ENCODE measurements around the gene IPCEF1. TPM values are rescaled to one million over a fixed set of nuclear protein-coding genes. Genes with fewer than 3 reads are reported as not detected.

The IPCEF1 gene
- polyA plus RNA-seq, 1 donor from 2014 or later: 2.1 TPM

DNA sequence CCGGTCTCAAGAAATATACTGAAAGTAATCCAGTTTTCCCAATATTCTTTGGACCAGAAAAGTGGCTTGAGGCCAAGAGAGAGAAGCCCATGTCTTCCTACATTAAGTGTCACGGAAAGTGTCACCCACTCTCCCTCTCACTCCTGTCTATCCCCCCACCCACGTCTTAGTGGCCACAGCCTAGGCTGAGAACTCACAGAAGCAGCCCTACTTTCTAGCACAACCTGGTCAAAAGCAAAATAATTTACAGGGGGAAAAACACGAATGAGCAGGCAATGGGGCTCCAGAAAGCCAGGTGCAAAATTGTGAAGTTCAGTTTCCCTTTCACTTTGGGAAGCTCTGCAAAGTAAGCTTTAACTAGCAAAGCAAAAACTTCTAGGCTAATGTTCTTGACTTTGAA lies 199.5 kb downstream of the IPCEF1 start:
- H3K36me3 Mint-ChIP-seq: no peaks in the 10 kb centered on the region
- peaks cover 13 to 23% (median 21%) of the 10 kb centered on the region in 3 donors for H3K4me1 Mint-ChIP-seq
- no peak overlapping the region for H3K27ac Mint-ChIP-seq
- peak overlapping the region; percentile 30 to 87 (median 70) for H3K4me3 Mint-ChIP-seq
- H3K27me3 Mint-ChIP-seq: no peaks in the 10 kb centered on the region
- H3K9me3 Mint-ChIP-seq: no peaks in the 10 kb centered on the region

DNA sequence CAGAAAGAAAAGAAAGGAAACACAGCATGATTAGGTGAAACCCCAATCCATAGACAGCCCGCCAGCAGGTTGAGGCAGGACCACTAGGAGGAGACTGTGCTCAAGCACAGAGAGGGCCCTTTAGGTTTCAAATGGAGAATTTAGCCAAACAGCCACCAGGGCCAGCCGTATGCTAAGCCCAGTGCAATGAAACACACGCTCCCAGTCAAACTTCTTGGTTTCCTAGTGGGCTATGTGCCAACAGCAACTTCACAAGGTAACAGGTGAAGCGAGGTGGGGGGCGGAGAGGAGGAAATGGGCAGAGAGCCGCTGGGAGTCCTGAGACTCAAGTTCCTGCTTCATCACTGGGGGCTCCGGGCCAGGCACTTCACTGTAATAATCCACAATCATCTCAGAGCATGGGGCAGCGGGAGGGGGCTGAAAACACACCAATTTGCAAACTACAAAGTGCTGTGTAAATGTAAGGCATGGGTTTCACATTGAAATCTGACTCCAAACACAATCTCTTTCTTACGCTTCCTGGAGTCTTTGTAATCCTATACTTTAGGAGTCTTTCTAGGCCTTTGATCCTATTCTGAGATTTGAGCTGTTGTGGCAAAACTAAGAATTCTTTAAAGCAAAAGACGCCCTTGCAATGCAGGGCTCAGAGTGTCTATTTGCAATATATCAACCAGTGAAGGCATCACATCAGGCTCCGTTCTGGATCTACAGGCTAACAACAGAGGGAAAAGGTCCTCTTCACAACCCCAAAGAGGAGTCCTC lies 200.3 kb downstream of the IPCEF1 start:
- peaks cover 13 to 23% (median 21%) of the 10 kb centered on the region in 3 donors for H3K4me1 Mint-ChIP-seq
- no peaks in the 10 kb centered on the region for H3K9me3 Mint-ChIP-seq

DNA sequence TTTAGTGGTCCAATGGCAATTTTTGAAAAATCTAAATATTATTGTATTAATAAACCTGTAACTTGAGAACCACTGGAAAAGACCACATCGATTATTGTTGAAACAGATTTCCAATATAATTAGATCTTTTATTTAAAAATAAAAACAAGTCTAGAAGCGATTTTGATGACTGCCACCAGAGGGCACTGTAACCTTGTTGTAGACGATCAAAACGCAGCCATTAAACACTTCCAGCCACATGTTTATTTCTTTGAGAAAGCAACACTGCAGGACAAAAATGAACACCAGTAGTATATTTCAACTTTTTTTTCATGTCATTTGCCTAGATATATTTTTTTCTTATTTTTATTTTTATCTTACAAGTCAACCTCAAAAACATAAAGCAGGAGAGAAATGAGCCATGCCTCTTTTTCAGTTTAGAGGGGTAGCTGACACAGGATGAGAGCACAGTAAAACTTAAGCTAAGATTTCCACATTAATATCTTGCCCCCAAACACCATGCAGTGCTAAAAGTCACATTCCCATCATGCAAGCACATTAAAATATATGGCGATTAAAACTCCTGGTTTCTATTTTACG lies 202.1 kb downstream of the IPCEF1 start:
- Mint-ChIP-seq H3K4me3 (no peak overlapping the region), H3K27me3 (peaks cover 3% of the 10 kb centered on the region), H3K4me1 (peaks cover 12 to 23% (median 21%) of the 10 kb centered on the region in 3 donors), H3K36me3 (no peaks in the 10 kb centered on the region), H3K9me3 (peaks cover 0 to 3% (median 0%) of the 10 kb centered on the region in 3 donors), H3K27ac (no peak overlapping the region)

More for the DNA sequence above, 200.3 kb downstream of the IPCEF1 start:
- H3K27me3 Mint-ChIP-seq: no peaks in the 10 kb centered on the region
- peak overlapping the region in 1 of 3 donors; percentile 34 for H3K27ac Mint-ChIP-seq
- no peaks in the 10 kb centered on the region for H3K36me3 Mint-ChIP-seq
- peak overlapping the region in 3 of 4 donors; percentile 30 to 68 (median 39) for H3K4me3 Mint-ChIP-seq

DNA sequence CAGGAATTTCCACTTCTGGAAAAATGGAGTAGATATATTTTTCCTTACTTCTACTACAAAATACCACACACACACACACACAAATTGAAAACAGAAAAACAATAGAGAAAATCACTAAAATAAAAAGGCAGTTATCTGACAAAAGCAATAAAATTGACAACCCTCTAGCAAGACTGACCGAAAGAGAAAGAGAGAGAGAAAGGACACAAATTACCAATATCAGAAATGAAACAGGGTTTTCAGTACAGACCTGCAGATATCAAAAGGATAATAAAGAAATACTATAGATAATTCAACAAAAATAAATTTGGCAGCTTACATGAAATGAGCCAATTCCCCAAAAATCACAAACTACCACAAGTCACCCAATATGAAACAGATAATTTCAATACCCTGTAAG lies 212.8 kb downstream of the IPCEF1 start:
- Mint-ChIP-seq H3K4me1 (no peaks in the 10 kb centered on the region), H3K36me3 (peaks cover 2% of the 10 kb centered on the region), H3K4me3 (no peak overlapping the region), H3K27ac (no peak overlapping the region), H3K27me3 (peaks cover 1% of the 10 kb centered on the region), H3K9me3 (no peaks in the 10 kb centered on the region)

DNA sequence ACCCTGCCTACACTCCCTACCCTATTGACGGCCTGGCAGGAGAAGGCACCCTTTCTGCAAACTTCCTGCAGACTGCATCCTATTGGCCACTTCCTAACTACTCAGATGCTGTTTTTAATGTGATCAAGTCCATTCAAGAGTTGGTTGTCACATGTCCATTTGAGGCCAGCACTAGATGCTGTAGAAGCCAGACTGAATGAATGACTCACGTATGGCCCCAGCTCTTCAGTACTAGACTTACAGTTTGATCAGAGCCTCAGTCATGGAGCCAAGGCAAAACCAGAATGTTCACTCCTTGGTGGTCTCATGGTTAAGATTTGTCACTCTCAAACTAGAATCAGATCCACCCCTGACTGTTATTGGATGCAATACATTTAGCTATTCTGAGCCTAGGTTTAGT lies 215.9 kb downstream of the IPCEF1 start:
- H3K4me1 Mint-ChIP-seq: no peaks in the 10 kb centered on the region
- no peaks in the 10 kb centered on the region for H3K36me3 Mint-ChIP-seq
- no peak overlapping the region for H3K27ac Mint-ChIP-seq
- H3K27me3 Mint-ChIP-seq: peaks cover 2% of the 10 kb centered on the region
- no peak overlapping the region for H3K4me3 Mint-ChIP-seq
- H3K9me3 Mint-ChIP-seq: no peaks in the 10 kb centered on the region

DNA sequence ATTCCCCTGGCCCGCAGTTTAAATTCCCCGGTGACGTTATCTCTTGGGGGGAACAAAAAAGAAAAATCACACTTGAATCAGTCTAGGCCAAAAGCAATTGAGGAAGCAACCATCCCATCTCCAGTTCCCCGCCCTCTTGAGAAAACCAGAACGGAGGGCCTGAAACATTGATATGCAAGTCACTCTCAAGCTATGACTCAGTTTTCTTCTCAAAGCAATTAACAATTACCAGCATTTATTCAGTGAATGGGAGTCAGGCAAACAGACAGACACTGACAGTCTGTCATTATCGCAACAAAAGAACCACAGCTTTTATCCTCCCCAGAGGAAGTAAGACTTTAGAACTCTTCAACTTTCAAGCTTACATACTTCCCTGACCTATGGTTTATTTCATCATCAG lies 216.7 kb downstream of the IPCEF1 start:
- no peak overlapping the region for H3K4me3 Mint-ChIP-seq
- no peaks in the 10 kb centered on the region for H3K4me1 Mint-ChIP-seq
- H3K27ac Mint-ChIP-seq: no peak overlapping the region
- no peaks in the 10 kb centered on the region for H3K36me3 Mint-ChIP-seq
- H3K27me3 Mint-ChIP-seq: peaks cover 2% of the 10 kb centered on the region
- no peaks in the 10 kb centered on the region for H3K9me3 Mint-ChIP-seq

DNA sequence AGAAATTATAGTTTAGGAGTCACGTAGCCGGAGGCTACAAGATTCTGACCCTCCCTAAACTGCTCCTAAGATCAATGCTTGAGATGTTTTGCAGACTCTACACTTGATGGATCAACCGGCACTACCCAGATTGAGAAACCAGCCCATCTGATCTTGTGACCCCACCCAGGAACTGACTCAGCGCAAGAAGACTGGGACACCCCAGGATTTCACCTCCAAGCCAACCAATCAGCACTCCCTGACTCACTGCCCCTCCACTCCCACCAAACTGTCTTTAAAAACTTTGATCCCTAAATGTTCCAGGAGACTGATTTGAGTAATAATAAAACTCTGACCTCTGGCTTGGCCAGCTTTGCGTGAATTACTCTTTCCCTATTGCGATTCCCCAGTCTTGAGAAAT lies 217.8 kb downstream of the IPCEF1 start:
- no peak overlapping the region for H3K27ac Mint-ChIP-seq
- peaks cover 4% of the 10 kb centered on the region for H3K27me3 Mint-ChIP-seq
- H3K4me3 Mint-ChIP-seq: no peak overlapping the region
- H3K9me3 Mint-ChIP-seq: no peaks in the 10 kb centered on the region
- no peaks in the 10 kb centered on the region for H3K36me3 Mint-ChIP-seq
- H3K4me1 Mint-ChIP-seq: no peaks in the 10 kb centered on the region

DNA sequence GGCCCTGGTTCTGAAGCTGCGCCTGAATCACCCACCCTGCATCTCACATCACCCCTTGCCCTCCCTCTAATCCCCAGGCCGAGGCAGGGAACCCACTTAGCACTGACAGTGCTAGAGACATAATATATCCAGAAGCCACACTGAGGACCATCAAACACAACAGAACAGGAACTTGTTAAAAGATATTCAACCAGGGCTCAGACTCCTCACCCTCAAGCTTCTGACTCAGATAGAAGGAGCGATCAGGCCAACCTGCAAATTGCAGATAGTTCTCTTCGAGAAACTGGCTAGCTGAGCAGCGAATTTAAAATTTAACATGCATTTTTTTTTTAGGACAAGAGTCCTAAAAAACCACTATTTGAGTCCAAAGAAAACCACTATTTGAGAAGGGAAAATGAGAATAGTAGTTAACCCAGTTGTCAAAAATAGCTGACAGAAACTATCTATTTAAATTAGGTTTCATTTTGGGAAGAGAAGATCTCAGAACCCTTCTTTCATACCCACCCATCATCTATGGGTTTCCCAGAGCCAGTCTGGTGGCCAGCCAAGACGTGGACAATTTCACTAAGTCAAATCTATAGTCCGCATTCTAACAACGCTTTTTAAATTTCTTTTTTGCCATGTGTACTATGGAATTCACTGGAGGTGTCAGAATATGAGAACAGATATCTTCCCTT lies 222.0 kb downstream of the IPCEF1 start:
- Mint-ChIP-seq H3K27me3 (peaks cover 6% of the 10 kb centered on the region), H3K36me3 (no peaks in the 10 kb centered on the region), H3K4me3 (no peak overlapping the region), H3K27ac (no peak overlapping the region), H3K4me1 (no peaks in the 10 kb centered on the region), H3K9me3 (no peaks in the 10 kb centered on the region)

DNA sequence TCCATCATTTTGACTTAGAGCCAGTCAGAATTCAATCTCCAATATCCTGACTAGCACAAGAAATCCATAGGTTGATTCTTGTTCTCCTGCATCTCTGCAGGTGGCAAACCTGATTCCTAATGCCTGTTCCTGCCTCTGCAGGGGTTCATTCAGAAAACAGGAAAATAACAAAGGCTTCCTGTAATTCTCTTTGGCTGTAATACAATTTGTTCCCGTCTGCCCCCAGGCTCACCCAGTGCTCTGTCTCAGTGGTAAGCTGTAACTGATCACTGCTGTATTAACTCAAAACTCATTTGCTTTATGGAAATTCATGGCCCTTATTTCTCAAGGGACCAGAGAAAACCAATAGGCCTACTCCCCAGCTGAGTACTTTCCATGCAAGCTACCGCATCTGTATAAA lies 228.9 kb downstream of the IPCEF1 start:
- Mint-ChIP-seq H3K4me1 (peaks cover 0 to 2% (median 0%) of the 10 kb centered on the region in 3 donors), H3K27ac (peak overlapping the region in 1 of 3 donors; percentile 74), H3K36me3 (no peaks in the 10 kb centered on the region), H3K9me3 (peaks cover 0 to 3% (median 0%) of the 10 kb centered on the region in 3 donors), H3K4me3 (no peak overlapping the region), H3K27me3 (peaks cover 4% of the 10 kb centered on the region)

DNA sequence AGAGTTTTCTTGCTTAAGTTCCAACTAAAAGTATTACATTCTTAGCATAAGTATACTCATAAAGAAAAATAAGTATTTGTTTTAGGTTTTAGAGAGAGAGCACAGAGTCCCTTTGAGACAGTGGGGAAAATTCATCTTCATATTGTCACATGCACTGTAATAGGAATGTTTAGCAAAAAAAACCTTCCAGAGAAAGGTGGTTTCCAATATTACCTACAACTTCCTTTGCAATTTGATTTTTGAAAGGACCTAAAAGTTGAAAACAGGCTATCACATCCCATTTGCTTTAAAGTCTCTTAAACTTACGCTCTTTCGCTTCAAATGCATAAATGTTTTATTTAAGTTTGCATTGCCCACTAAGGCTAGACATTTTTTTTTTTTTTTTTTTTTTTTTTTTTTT lies 231.2 kb downstream of the IPCEF1 start:
- Mint-ChIP-seq H3K27me3 (peaks cover 2% of the 10 kb centered on the region), H3K36me3 (no peaks in the 10 kb centered on the region), H3K27ac (no peak overlapping the region), H3K4me1 (peaks cover 0 to 2% (median 0%) of the 10 kb centered on the region in 3 donors), H3K4me3 (no peak overlapping the region), H3K9me3 (peaks cover 0 to 3% (median 0%) of the 10 kb centered on the region in 3 donors)

DNA sequence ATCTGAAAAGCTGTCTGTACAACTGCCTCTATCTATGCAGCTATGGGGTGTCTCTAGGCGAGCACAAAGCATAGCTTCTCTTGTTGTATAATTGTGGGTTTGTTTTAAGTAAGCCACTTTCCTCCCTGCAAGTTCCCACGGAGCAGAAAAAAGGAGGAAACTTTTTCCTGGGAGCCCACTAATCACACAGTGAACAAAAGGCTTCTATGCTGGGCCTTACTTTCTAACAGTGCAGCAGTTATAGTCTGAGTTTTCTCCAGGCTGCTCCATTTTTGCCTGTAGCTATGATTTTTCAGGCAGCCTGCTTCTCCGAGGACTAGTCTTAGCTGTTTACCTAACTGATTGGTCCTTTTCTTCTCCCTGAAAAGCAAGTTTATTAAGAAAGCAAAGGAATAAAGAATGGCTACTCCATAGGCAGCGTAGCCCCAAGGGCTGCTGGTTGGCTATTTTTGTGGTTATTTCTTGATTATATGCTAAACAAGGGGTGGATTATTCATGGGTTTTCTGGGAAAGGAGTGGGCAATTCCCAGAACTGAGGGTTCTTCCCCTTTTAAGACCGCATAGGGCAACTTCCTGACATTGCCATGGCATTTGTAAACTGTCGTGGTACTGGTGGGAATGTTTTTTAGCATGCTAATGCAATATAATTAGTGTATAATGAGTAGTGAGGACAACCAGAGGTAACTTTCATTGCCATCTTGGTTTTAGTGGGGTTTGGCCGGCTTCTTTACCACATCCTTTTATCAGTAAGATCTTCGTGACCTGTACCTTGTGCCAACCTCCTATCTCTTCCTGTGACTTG lies 233.2 kb downstream of the IPCEF1 start:
- peaks cover 2% of the 10 kb centered on the region for H3K27me3 Mint-ChIP-seq
- H3K4me1 Mint-ChIP-seq: peaks cover 0 to 2% (median 0%) of the 10 kb centered on the region in 3 donors
- H3K9me3 Mint-ChIP-seq: peaks cover 0 to 3% (median 0%) of the 10 kb centered on the region in 3 donors
- no peak overlapping the region for H3K4me3 Mint-ChIP-seq
- H3K27ac Mint-ChIP-seq: no peak overlapping the region
- no peaks in the 10 kb centered on the region for H3K36me3 Mint-ChIP-seq

DNA sequence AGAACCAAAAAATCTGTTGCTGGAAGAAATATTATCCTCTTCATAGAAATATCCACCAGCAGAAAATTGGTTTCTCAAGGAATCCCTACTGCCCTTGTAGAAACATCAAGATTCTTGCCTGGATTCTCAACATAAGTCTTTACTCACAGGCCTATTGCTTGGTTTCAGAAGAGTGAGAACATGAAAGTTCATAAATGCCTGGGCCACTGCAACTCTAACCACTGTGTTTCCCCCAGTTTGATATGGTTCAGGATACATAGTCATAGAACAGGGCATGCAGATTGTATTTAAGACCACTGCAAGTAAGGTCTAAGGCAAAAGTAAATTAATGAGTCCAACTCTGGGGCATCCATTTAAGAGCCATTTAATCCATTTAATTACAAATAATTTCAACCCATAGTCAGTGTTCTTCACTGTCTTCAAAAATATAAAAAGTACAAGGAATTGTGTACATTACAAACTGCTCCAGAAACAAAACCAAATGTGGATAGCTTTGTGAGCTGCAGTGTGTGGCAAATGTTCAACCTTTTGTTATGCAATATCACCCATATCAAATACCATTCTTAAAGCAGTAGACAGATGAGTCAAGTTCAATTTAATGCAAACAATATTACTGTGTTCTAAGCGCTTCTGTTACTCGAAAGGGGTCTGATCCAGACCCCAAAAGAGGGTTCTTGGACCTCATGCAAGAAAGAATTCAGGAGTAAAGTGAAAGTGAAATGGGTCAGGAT lies 234.2 kb downstream of the IPCEF1 start:
- Mint-ChIP-seq H3K4me1 (peaks cover 0 to 2% (median 0%) of the 10 kb centered on the region in 3 donors), H3K4me3 (no peak overlapping the region), H3K27me3 (no peaks in the 10 kb centered on the region), H3K36me3 (no peaks in the 10 kb centered on the region), H3K9me3 (peaks cover 0 to 3% (median 0%) of the 10 kb centered on the region in 3 donors), H3K27ac (no peak overlapping the region)

DNA sequence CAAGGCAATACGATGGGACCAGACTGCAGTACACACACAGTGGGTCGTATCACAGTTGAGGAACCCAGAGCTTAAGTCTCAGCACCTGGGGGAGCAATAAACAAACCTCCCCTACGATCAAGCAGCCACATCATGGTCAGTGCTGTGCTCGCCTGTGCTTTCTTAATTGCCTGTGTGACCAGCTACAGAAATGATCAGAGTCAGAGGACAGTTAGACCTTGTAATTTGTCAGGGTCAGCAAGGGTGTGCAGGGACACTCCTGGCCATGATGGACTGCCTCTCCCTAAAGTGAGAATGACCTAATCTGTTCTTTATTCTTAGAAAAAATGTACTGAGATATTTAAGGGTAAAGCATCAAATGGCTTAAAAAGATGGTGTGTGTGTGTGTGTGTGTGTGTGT lies 239.1 kb downstream of the IPCEF1 start:
- Mint-ChIP-seq H3K27me3 (peaks cover 3% of the 10 kb centered on the region), H3K27ac (no peak overlapping the region), H3K36me3 (no peaks in the 10 kb centered on the region), H3K4me1 (no peaks in the 10 kb centered on the region), H3K4me3 (no peak overlapping the region), H3K9me3 (no peaks in the 10 kb centered on the region)

DNA sequence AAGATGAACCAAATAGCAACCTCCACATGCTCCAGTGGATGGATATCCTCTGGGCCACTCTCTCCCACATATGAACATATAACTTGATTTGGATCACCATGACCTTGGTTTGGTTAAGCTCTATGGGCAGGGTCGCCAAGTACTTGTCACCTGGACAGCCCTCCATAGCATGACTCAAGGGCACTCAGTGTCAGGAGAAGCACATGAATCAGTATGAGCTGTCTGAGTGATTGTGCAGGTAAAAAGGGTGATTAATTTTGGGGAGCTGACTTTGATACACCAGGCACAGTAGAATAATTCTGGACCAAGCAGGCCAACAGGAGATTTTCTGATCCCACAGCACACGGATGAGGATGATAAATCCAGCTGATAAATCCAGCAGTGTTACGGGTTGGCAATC lies 243.2 kb downstream of the IPCEF1 start:
- no peak overlapping the region for H3K4me3 Mint-ChIP-seq
- H3K27ac Mint-ChIP-seq: no peak overlapping the region
- peaks cover 0 to 5% (median 0%) of the 10 kb centered on the region in 3 donors for H3K9me3 Mint-ChIP-seq
- H3K4me1 Mint-ChIP-seq: no peaks in the 10 kb centered on the region
- no peaks in the 10 kb centered on the region for H3K36me3 Mint-ChIP-seq
- peaks cover 3% of the 10 kb centered on the region for H3K27me3 Mint-ChIP-seq
